IMR-90 (cell line): ENCODE measurements around the gene MCF2L. TPM values are rescaled to one million over a fixed set of nuclear protein-coding genes. Genes with fewer than 3 reads are reported as not detected.
A peak's percentile ranks its signal among the peaks of the same experiment; 100 is the strongest.
"Not testable (repeated sequence)": the region's sequence is repeated elsewhere in the genome, so short reads cannot be mapped to it uniquely, and the experiment has no call there.

Experiments
- ATAC-seq: fragments of 200-7000 bp; cut with Tn5 transposase; 2 replicates; pipeline ENCODE4 v1.9.1; 2020; ENCODE audit warnings: low read depth, mild to moderate bottlenecking, moderate library complexity
- BruUV-seq: library from RNA; stranded (reverse); fragments of 400-500 nt; replicated peaks from 2 replicates; lab custom pipeline; 2021; lab: Mats Ljungman, UMichigan
- CTCF ChIA-PET: fragments of 300-600 bp; formaldehyde crosslinking; extraction: SDS; loops from one replicate; lab custom pipeline; 2021; ENCODE audit warnings: antibody characterized with exemption; lab: Yijun Ruan, JAX
- POLR2A ChIA-PET: fragments of 300-600 bp; sonication (Branson Sonifier 250); formaldehyde crosslinking; loops from one replicate; lab custom pipeline; 2022; ENCODE audit warnings: antibody characterized with exemption; ENCODE audit not compliant: unreplicated experiment; lab: Charles Lee
- DNase-seq: peaks from one replicate; pipeline ENCODE4 v3.0.0; 2013
- H2AFZ ChIP-seq: replicated peaks from 2 replicates; pipeline ENCODE3; 2013; ENCODE audit warnings: low read length, mild to moderate bottlenecking; ENCODE audit not compliant: poor library complexity
- H2AK5ac ChIP-seq: 2 replicates; pipeline ENCODE4 v1.6.1; 2013; ENCODE audit warnings: low read depth, low read length, inconsistent platforms
- H2AK9ac ChIP-seq: replicated peaks from 2 replicates; pipeline ENCODE3; 2013; ENCODE audit warnings: mild to moderate bottlenecking, low read depth, low read length, moderate library complexity; ENCODE audit not compliant: poor library complexity
- H2BK120ac ChIP-seq: 2 replicates; pipeline ENCODE4 v1.6.1; 2013; ENCODE audit warnings: low read depth, low read length, inconsistent platforms
- H2BK15ac ChIP-seq: 3 replicates; pipeline ENCODE4 v1.6.1; 2013; ENCODE audit warnings: low read depth, low read length, inconsistent platforms
- H2BK20ac ChIP-seq: 2 replicates; pipeline ENCODE4 v1.6.1; 2013; ENCODE audit warnings: low read depth, mild to moderate bottlenecking, inconsistent platforms, low read length, moderate library complexity
- H2BK5ac ChIP-seq: 2 replicates; pipeline ENCODE4 v1.6.1; 2013; ENCODE audit warnings: mild to moderate bottlenecking, low read depth, low read length, inconsistent platforms; ENCODE audit not compliant: poor library complexity, severe bottlenecking
- H3K14ac ChIP-seq: replicated peaks from 2 replicates; pipeline ENCODE4 v1.6.1; 2013; ENCODE audit warnings: low read depth, low read length, inconsistent platforms
- H3K18ac ChIP-seq: 2 replicates; pipeline ENCODE4 v1.6.1; 2013; ENCODE audit warnings: low read depth, low read length, control low read depth
- H3K23ac ChIP-seq: 2 replicates; pipeline ENCODE4 v1.6.1; 2013; ENCODE audit warnings: low read depth, low read length, inconsistent platforms
- H3K27ac ChIP-seq: 2 replicates; pipeline ENCODE4 v1.5.1; 2013; ENCODE audit warnings: mild to moderate bottlenecking, control low read depth, low read length; ENCODE audit not compliant: insufficient read depth
- H3K27me3 ChIP-seq: 2 replicates; pipeline ENCODE4 v1.6.1; 2013; ENCODE audit warnings: low read length; ENCODE audit not compliant: control insufficient read depth, insufficient read depth
- H3K36me3 ChIP-seq: 2 replicates; pipeline ENCODE4 v1.6.1; 2013; ENCODE audit warnings: low read length, mixed read lengths; ENCODE audit not compliant: control insufficient read depth, insufficient read depth
- H3K4ac ChIP-seq: 2 replicates; pipeline ENCODE4 v1.6.1; 2013; ENCODE audit warnings: low read depth, low read length, inconsistent platforms
- H3K4me1 ChIP-seq: 2 replicates; pipeline ENCODE4 v1.6.1; 2013; ENCODE audit warnings: low read length, mixed read lengths; ENCODE audit not compliant: control insufficient read depth, insufficient read depth
- H3K4me2 ChIP-seq: 2 replicates; pipeline ENCODE4 v1.6.1; 2013; ENCODE audit warnings: low read depth, mild to moderate bottlenecking, control low read depth, low read length, moderate library complexity
- H3K4me3 ChIP-seq: 2 replicates; pipeline ENCODE4 v1.5.1; 2013; ENCODE audit warnings: low read depth, mild to moderate bottlenecking, control low read depth, low read length, moderate library complexity; ENCODE audit not compliant: insufficient read depth
- H3K56ac ChIP-seq: 2 replicates; pipeline ENCODE4 v1.6.1; 2013; ENCODE audit warnings: low read length, inconsistent platforms; ENCODE audit not compliant: insufficient read depth; ENCODE audit errors: extremely low read depth
- H3K79me1 ChIP-seq, 2 experiments: 2 replicates each; pipeline ENCODE4 v1.6.1; 2013; ENCODE audit warnings: low read length in 2 of 2, inconsistent platforms in 1 of 2, low read depth in 1 of 2
- H3K9ac ChIP-seq: 2 replicates; pipeline ENCODE4 v1.6.1; 2013; ENCODE audit warnings: low read depth, low read length, control low read depth
- H3K9me1 ChIP-seq: 2 replicates; pipeline ENCODE4 v1.6.1; 2013; ENCODE audit warnings: low read length, inconsistent platforms; ENCODE audit not compliant: insufficient read depth
- H3K9me3 ChIP-seq: 2 replicates; pipeline ENCODE4 v1.6.1; 2013; ENCODE audit warnings: low read length; ENCODE audit not compliant: control insufficient read depth, insufficient read depth
- H4K20me1 ChIP-seq: 2 replicates; pipeline ENCODE4 v1.6.1; 2013; ENCODE audit warnings: low read length, inconsistent platforms; ENCODE audit not compliant: insufficient read depth
- H4K5ac ChIP-seq: 2 replicates; pipeline ENCODE4 v1.6.1; 2013; ENCODE audit warnings: mild to moderate bottlenecking, low read depth, low read length, control low read depth
- H4K8ac ChIP-seq, 2 experiments: 2 replicates each; pipeline ENCODE4 v1.6.1; 2013; ENCODE audit warnings: low read depth in 2 of 2, low read length in 2 of 2, control low read depth in 1 of 2, inconsistent platforms in 1 of 2
- H4K91ac ChIP-seq: 2 replicates; pipeline ENCODE4 v1.6.1; 2013; ENCODE audit warnings: low read depth, low read length, inconsistent platforms; ENCODE audit not compliant: insufficient read depth
- BHLHE40 ChIP-seq: fragments of 150-350 bp; IDR thresholded peaks from 2 replicates; pipeline ENCODE4 v1.6.1; 2016; ENCODE audit warnings: mild to moderate bottlenecking, low read depth, low read length
- CEBPB ChIP-seq: IDR thresholded peaks from 2 replicates; pipeline ENCODE4 v1.6.1; 2012; ENCODE audit warnings: low read depth, low read length, improper control_type of control experiment
- FOS ChIP-seq: fragments of 150-350 bp; IDR thresholded peaks from 2 replicates; pipeline ENCODE4 v1.6.1; 2016; ENCODE audit warnings: low read depth, low read length
- RFX5 ChIP-seq: IDR thresholded peaks from 2 replicates; pipeline ENCODE4 v1.8.0; 2012; ENCODE audit warnings: low read depth, mild to moderate bottlenecking, low read length, moderate library complexity
- SMC3 ChIP-seq: fragments of 150-350 bp; IDR thresholded peaks from 2 replicates; pipeline ENCODE4 v1.6.1; 2016; ENCODE audit warnings: low read depth, mild to moderate bottlenecking, antibody characterized with exemption, low read length, moderate library complexity
- WGBS, 2 experiments: methylation state at CpG; one replicate each; pipeline versions ENCODE4 v1.1.5 to v1.1.7; 2013; ENCODE audit warnings: missing lambda C conversion rate in 2 of 2; ENCODE audit not compliant: insufficient read length in 1 of 2; ENCODE audit errors: extremely low coverage in 2 of 2; 5-methylcytosine and 5-hydroxymethylcytosine counted together
- dilution Hi-C: fragments of 300-500 bp; cut with HindIII; formaldehyde crosslinking; loops from one replicate; pipeline ENCODE4 v1.14.3; 2018; ENCODE audit warnings: low sequenced_read_pairs; ENCODE audit not compliant: unreplicated experiment
- in situ Hi-C: fragments of 300-500 bp; cut with MboI; formaldehyde crosslinking; loops from 3 replicates; pipeline ENCODE4 v1.14.3; 2019; ENCODE audit warnings: low sequenced_read_pairs, inconsistent platforms, mixed read lengths
- intact Hi-C: fragments of 100-400 bp; cut with micrococcal nuclease; formaldehyde crosslinking; loops from 2 replicates; pipeline ENCODE4 v1.10.0; 2022
- polyA plus RNA-seq, 3 experiments: library from polyadenylated mRNA; depleted of rRNA; stranded (reverse); fragments of >200 nt; gene quantifications; 2 replicates each; pipeline ENCODE4 v1.2.3, GENCODE V29; 2012; ENCODE audit warnings: low replicate concordance in 1 of 3
- total RNA-seq: library from RNA; depleted of rRNA; stranded (reverse); fragments of >200 nt; gene quantifications from 2 replicates; pipeline ENCODE4 v1.2.3, GENCODE V29; 2012

MCF2L gene
- total and polyA plus RNA-seq, 2 of the 4 experiments (the other 2 are of a cell fraction): 0.18 TPM; not detected in 1

DNA sequence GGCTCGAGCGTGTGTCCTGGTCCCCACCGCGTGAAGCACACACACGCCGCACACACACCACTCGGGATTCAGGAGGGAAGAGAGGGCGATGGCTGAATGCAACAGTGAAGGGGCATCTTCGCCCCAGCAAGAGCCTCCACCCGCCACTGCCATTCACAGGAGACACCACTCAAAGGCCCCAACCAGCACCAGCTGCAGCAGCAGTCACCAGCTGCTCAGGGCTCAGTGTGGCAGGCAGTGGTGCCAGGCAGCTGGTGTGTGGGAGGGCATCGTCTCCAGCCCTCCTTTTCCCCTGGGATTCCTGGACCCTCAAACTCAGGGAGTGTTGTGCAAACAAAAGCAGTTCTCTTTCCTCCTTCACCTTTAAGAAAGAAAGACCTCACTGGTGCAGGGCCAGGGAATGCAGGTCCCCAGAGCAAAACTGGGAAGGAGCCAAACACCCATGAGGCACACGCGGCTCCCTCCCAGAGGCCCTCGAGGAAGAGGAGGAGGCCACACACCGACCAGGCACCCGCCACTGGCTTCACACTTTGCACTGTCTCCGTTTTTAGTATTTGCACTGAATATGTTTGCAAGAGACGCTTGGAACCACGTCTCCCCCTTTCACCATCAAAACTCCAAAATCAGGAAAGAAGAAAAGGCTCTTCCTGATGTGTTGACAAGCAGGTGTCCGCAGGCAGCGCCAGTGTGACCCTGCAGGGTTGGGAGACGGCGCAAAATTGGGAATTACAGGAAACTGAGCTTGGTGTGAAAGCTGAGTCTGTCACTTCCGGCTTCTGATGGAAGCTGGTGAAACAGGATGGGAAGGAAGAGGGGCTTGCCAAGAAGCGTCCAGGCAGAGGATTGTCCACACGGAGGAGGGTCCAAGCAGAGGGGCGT lies 110.1 kb downstream of the MCF2L start:
- Histone ChIP-seq H2BK15ac (no peak overlapping the region), H3K4me1 (no peaks in the 10 kb centered on the region; the same call in 1 of the 2 replicates), H3K9me3 (no peaks in the 10 kb centered on the region), H3K9ac (no peak overlapping the region), H2BK20ac (no peak overlapping the region), H3K27ac (no peak overlapping the region), H3K36me3 (no peaks in the 10 kb centered on the region), H4K20me1 (no peaks in the 10 kb centered on the region), H3K4ac (no peak overlapping the region), H3K4me3 (no peak overlapping the region), H3K27me3 (peaks cover 28% of the 10 kb centered on the region), H4K8ac (0 out of 4 replicates have a peak overlapping the region, but pooled peaks of 1 of the 2 experiments have one; percentile 49), H4K91ac (no peak overlapping the region), H3K4me2 (no peak overlapping the region), H3K56ac (no peak overlapping the region), H2BK120ac (no peak overlapping the region), H3K14ac (no peak overlapping the region), H3K9me1 (no peaks in the 10 kb centered on the region), H3K79me1 (no peaks in the 10 kb centered on the region), H2BK5ac (no peak overlapping the region), H4K5ac (no peak overlapping the region), H3K23ac (no peak overlapping the region), H3K18ac (no peak overlapping the region), H2AK5ac (no peak overlapping the region), H2AFZ (peak overlapping the region; percentile 70), H2AK9ac (no peak overlapping the region)
- BruUV-seq: no TSS peak
- ATAC-seq (no peak), DNase-seq (no peak)
- 47% methylated on average over 9 of the region's 27 CpGs; no CpG with 5 or more reads in 1 of the 2 experiments for WGBS, 2 experiments
- dilution Hi-C loops (no loop called here), in situ Hi-C loops (no loop called here), intact Hi-C loops (no loop called here)
- ChIA-PET POLR2A (no interaction called here), CTCF (no interaction called here)
- TF ChIP-seq RFX5 (no peak), SMC3 (no peak), BHLHE40 (no peak), FOS (no peak), CEBPB (no peak)

- H2BK5ac ChIP-seq, H3K9me1 ChIP-seq, dilution Hi-C loops, H3K23ac ChIP-seq, POLR2A ChIA-PET, DNase-seq, H4K8ac ChIP-seq, H3K4ac ChIP-seq, BruUV-seq, H4K20me1 ChIP-seq, H4K5ac ChIP-seq, H2AFZ ChIP-seq, H3K27ac ChIP-seq, H3K56ac ChIP-seq, H2AK9ac ChIP-seq, H3K4me3 ChIP-seq, H2AK5ac ChIP-seq, ATAC-seq, H3K9me3 ChIP-seq, H3K9ac ChIP-seq, H3K14ac ChIP-seq, in situ Hi-C loops, H2BK120ac ChIP-seq, H3K36me3 ChIP-seq, H4K91ac ChIP-seq, H3K18ac ChIP-seq, H2BK20ac ChIP-seq, H2BK15ac ChIP-seq, CTCF ChIA-PET, H3K4me2 ChIP-seq, H3K79me1 ChIP-seq, H3K4me1 ChIP-seq, intact Hi-C loops: not testable (repeated sequence)
- 83% methylated on average over 1 of the region's 9 CpGs; no CpG with 5 or more reads in 1 of the 2 experiments for WGBS, 2 experiments
- peaks cover 33% of the 10 kb centered on the region for H3K27me3 ChIP-seq
Measured at GRCh38 chr13:113079781-113080080, 110.7 kb downstream of the MCF2L start.
